MM.1S (cell line): ENCODE measurements around the gene EDARADD.

Experiments
- DNase-seq: peaks from one replicate; pipeline ENCODE4 v3.0.0-alpha.2; 2015
- H2AFZ ChIP-seq: fragments of 300-600 bp; sonication (generic); 2 replicates; pipeline ENCODE4 v1.6.0; 2016; ENCODE audit warnings: antibody characterized with exemption, low read length
- H3F3A ChIP-seq: fragments of 300-600 bp; sonication (generic); 2 replicates; pipeline ENCODE4 v1.6.1; 2016; ENCODE audit warnings: mild to moderate bottlenecking, antibody characterized with exemption, low read length, moderate library complexity, mixed read lengths; ENCODE audit not compliant: insufficient read depth
- H3K27ac ChIP-seq: fragments of 300-600 bp; sonication (generic); 2 replicates; pipeline ENCODE4 v1.5.1; 2016; ENCODE audit warnings: mild to moderate bottlenecking, low read length
- H3K27me3 ChIP-seq: fragments of 300-600 bp; sonication (generic); replicated peaks from 2 replicates; pipeline ENCODE4 v1.6.0; 2016; ENCODE audit warnings: low read length; ENCODE audit not compliant: insufficient read depth
- H3K36me3 ChIP-seq: fragments of 300-600 bp; sonication (generic); replicated peaks from 2 replicates; pipeline ENCODE4 v1.6.1; 2016; ENCODE audit warnings: mild to moderate bottlenecking, low read length, mixed read lengths; ENCODE audit not compliant: insufficient read depth
- H3K4me1 ChIP-seq: fragments of 300-600 bp; sonication (generic); 2 replicates; pipeline ENCODE4 v1.6.1; 2016; ENCODE audit warnings: low read length, mixed read lengths
- H3K4me2 ChIP-seq: fragments of 300-600 bp; sonication (generic); 2 replicates; pipeline ENCODE4 v1.6.0; 2016; ENCODE audit warnings: low read depth, low read length
- H3K4me3 ChIP-seq: fragments of 300-600 bp; sonication (generic); 2 replicates; pipeline ENCODE4 v1.5.1; 2016; ENCODE audit warnings: low read length, mixed read lengths
- H3K79me2 ChIP-seq: fragments of 300-600 bp; sonication (generic); 2 replicates; pipeline ENCODE4 v1.6.1; 2016; ENCODE audit warnings: mixed run types, low read length, mixed read lengths
- H3K9ac ChIP-seq: fragments of 300-600 bp; sonication (generic); 2 replicates; pipeline ENCODE4 v1.6.1; 2016; ENCODE audit warnings: low read length, mixed read lengths
- H3K9me2 ChIP-seq: fragments of 300-600 bp; sonication (generic); replicated peaks from 2 replicates; pipeline ENCODE4 v1.6.1; 2016; ENCODE audit warnings: mild to moderate bottlenecking, low read length, mixed read lengths; ENCODE audit not compliant: insufficient read depth
- H3K9me3 ChIP-seq: fragments of 300-600 bp; sonication (generic); replicated peaks from 2 replicates; pipeline ENCODE4 v1.6.1; 2016; ENCODE audit warnings: mild to moderate bottlenecking, low read length, mixed read lengths; ENCODE audit not compliant: insufficient read depth
- H4K20me1 ChIP-seq: fragments of 300-600 bp; sonication (generic); 2 replicates; pipeline ENCODE4 v1.6.1; 2016; ENCODE audit warnings: mild to moderate bottlenecking, low read length, moderate library complexity, mixed read lengths; ENCODE audit not compliant: insufficient read depth
- CTCF ChIP-seq: fragments of 300-600 bp; sonication (generic); IDR thresholded peaks from 2 replicates; pipeline ENCODE4 v1.5.1; 2016; ENCODE audit warnings: antibody characterized with exemption, low read length, mixed read lengths
- EZH2 ChIP-seq: fragments of 300-600 bp; sonication (generic); optimal IDR thresholded peaks from 2 replicates; pipeline ENCODE3; 2017; ENCODE audit warnings: low read depth, mild to moderate bottlenecking, antibody characterized with exemption, low read length, mixed read lengths
- EZH2phosphoT487 ChIP-seq: fragments of 300-600 bp; sonication (generic); IDR thresholded peaks from 2 replicates; pipeline ENCODE4 v1.6.1; 2018; ENCODE audit warnings: antibody characterized with exemption, low read length

EDARADD gene

GRCh38 chr1:236518322-236518721 lies 124.2 kb downstream of the EDARADD start:
- Histone ChIP-seq H3F3A (no peaks in the 10 kb centered on the region), H3K9ac (no peak overlapping the region), H3K4me2 (no peak overlapping the region), H3K36me3 (no peaks in the 10 kb centered on the region), H4K20me1 (no peaks in the 10 kb centered on the region), H3K27ac (no peak overlapping the region), H2AFZ (no peak overlapping the region), H3K9me2 (no peaks in the 10 kb centered on the region), H3K27me3 (no peaks in the 10 kb centered on the region; the same call in none of the 2 replicates), H3K79me2 (no peaks in the 10 kb centered on the region), H3K4me3 (no peak overlapping the region), H3K9me3 (no peaks in the 10 kb centered on the region), H3K4me1 (no peaks in the 10 kb centered on the region)
- no peak for DNase-seq
- TF ChIP-seq CTCF (no peak), EZH2phosphoT487 (no peak), EZH2 (no peak)

- DNase-seq: no peak
- no peaks in the 10 kb centered on the region; the same call in none of the 2 replicates for H3K27me3 ChIP-seq
- no peak overlapping the region for H3K4me3 ChIP-seq
- H3K9ac ChIP-seq: no peak overlapping the region
- TF ChIP-seq EZH2phosphoT487 (no peak), CTCF (no peak), EZH2 (no peak)
- no peaks in the 10 kb centered on the region for H3F3A ChIP-seq
- H3K9me3 ChIP-seq: no peaks in the 10 kb centered on the region
- H3K4me1 ChIP-seq: no peaks in the 10 kb centered on the region
- peaks cover 3% of the 10 kb centered on the region; the same call in 1 of the 2 replicates for H3K79me2 ChIP-seq
- no peaks in the 10 kb centered on the region for H3K9me2 ChIP-seq
- no peak overlapping the region for H2AFZ ChIP-seq
- H3K4me2 ChIP-seq: no peak overlapping the region
- no peaks in the 10 kb centered on the region for H3K36me3 ChIP-seq
- no peaks in the 10 kb centered on the region for H4K20me1 ChIP-seq
- no peak overlapping the region for H3K27ac ChIP-seq
These were observed 126.4 kb downstream of the EDARADD start for GRCh38 chr1:236520445-236521005.

- no peaks in the 10 kb centered on the region for H4K20me1 ChIP-seq
- no peaks in the 10 kb centered on the region for H3K36me3 ChIP-seq
- H3K27me3 ChIP-seq: no peaks in the 10 kb centered on the region; the same call in 1 of the 2 replicates
- H3K9ac ChIP-seq: no peak overlapping the region
- TF ChIP-seq CTCF: no peak
- TF ChIP-seq EZH2: no peak
- TF ChIP-seq EZH2phosphoT487: no peak
- peaks cover 3% of the 10 kb centered on the region; the same call in 1 of the 2 replicates for H3K79me2 ChIP-seq
- peak overlapping the region; percentile 92 for H2AFZ ChIP-seq
- no peak for DNase-seq
- no peaks in the 10 kb centered on the region for H3K4me1 ChIP-seq
- H3K4me3 ChIP-seq: peak overlapping the region; percentile 81
- no peaks in the 10 kb centered on the region for H3K9me3 ChIP-seq
- no peak overlapping the region for H3K27ac ChIP-seq
- no peaks in the 10 kb centered on the region for H3K9me2 ChIP-seq
- H3F3A ChIP-seq: no peaks in the 10 kb centered on the region
- peak overlapping the region; percentile 76; the same call in 1 of the 2 replicates for H3K4me2 ChIP-seq
These were observed 129.0 kb downstream of the EDARADD start for GRCh38 chr1:236522937-236523703.
